Measurements from ENCODE around the gene MT1F.
"Not testable (repeated sequence)": the region's sequence is repeated elsewhere in the genome, so short reads cannot be mapped to it uniquely, and the experiment has no call there.

The MT1F gene

DNA sequence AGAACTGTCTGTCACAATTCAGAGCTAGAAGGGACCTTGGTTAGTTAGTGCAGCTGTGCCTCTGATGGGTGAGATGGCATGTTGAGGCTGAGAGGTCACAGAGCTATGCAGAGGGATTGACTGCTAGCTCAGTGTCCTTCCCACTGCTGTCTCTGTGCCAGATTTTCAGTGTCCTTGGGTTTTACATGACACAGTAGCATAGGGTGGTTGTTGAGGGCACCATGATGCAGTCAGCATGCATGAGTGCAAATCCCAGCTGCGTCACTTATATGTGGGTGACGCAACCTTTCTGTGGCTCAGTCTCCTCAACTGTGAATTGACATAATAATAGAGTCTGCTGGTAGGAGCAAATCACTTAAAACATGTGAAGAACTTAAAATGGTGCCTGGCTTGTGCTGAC lies 16.6 kb upstream of the MT1F start:
- H3K4me3 ChIP-seq (ENCODE audit: low read depth, low read length): no peak overlapping the region

GRCh38 chr16:56643080-56643778 lies 14.5 kb upstream of the MT1F start:
- H3K4me3 ChIP-seq (ENCODE audit: low read depth, low read length): peak overlapping the region; percentile 31

- peak overlapping the region; percentile 31 for H3K4me3 ChIP-seq (ENCODE audit: low read depth, low read length)
These were observed 13.9 kb upstream of the MT1F start for GRCh38 chr16:56643833-56644232.

DNA sequence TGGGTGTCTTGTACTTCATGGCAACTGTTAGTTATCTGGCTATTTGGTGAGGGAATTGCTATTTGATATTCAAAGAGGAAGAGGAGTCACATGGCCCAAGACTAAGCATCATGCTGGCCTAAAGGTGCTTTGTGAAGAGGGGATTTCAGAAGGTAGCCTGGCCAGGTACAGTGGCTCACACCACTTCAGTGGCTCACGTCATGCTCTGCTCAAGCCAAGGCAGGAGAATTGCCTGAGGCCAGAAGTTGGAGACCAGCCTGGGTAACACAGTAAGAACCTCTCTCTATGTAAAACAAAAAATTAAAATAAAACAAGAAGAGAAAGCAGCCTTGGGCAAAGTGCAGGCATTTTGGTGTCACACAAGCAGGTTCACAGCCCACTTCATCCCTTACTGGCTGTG lies 12.4 kb upstream of the MT1F start:
- H3K4me3 ChIP-seq (ENCODE audit: low read depth, low read length): no peak overlapping the region

GRCh38 chr16:56645838-56646237 lies 11.9 kb upstream of the MT1F start:
- H3K4me3 ChIP-seq (ENCODE audit: low read depth, low read length): no peak overlapping the region

- H3K4me3 ChIP-seq (ENCODE audit: low read depth, low read length): no peak overlapping the region
These were observed 9.9 kb upstream of the MT1F start for GRCh38 chr16:56647641-56648431.

DNA sequence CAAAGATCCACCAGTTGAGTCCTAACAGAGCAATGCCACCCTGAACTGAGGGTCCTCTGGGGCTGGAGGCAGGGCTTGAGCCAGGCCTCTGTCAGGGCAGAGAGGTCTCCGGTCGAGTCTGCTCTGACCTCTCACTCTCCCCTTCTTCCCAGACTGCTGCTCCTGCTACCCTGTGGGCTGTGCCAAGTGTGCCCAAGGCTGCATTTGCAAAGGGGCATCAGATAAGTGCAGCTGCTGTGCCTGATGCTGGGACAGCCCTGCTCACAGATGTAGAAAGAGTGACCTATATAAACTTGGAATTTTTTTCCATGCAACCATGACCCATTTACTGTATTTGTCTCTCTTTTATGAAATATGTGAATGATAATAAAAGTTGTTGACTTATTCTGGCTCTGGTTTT lies 8.5 kb upstream of the MT1F start:
- H3K4me3 ChIP-seq (ENCODE audit: low read depth, low read length): no peak overlapping the region

GRCh38 chr16:56649820-56650219 lies 7.9 kb upstream of the MT1F start:
- H3K4me3 ChIP-seq (ENCODE audit: low read depth, low read length): no peak overlapping the region

- H3K4me3 ChIP-seq (ENCODE audit: low read depth, low read length): no peak within 1 kb of the TSS
These were observed 6.2 kb upstream of the MT1F start, which contains the start of gene MT1B for GRCh38 chr16:56651586-56651985. MT1B (plus strand) TSS chr16:56651886; CDS start chr16:56651954, 68 bp downstream.

DNA sequence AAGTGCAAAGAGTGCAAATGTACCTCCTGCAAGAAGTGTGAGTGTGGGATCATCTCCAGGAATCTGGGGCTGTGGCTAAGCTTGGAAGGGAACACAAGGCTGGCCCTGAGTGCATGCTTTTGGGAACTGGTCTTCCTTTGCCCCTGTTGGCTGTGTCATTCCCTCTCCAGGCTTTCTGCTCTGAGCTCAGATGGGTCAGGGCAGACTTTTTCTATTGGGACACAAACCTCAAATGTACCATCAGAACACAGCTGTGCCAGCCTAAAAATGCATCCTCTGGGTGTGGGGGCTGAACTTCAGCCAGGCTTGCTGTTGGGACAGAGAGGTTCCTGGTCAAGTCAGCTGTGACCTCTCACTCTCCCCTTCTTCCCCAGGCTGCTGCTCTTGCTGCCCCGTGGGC lies 5.2 kb upstream of the MT1F start:
- no peak overlapping the region for H3K4me3 ChIP-seq (ENCODE audit: low read depth, low read length)

DNA sequence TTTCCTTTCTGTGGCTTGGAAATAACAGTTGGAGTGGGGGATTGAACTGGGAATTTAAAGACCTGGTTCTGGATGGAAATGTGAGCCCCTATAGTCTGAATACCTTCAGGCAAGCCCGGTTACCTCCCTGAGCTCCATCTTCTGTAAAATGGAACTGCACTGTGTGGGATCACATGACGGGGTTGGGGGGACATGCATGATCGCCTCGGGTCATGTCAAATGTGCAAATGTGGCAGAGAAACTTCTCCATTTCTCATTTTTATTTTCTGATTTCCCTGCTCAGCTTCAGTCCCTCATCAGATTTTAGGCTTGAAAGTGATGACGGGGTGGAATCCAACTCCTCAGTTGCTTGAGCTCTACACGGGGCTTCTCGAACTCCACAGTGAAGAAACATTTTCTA lies 4.5 kb upstream of the MT1F start:
- H3K4me3 ChIP-seq (ENCODE audit: low read depth, low read length): no peak overlapping the region

DNA sequence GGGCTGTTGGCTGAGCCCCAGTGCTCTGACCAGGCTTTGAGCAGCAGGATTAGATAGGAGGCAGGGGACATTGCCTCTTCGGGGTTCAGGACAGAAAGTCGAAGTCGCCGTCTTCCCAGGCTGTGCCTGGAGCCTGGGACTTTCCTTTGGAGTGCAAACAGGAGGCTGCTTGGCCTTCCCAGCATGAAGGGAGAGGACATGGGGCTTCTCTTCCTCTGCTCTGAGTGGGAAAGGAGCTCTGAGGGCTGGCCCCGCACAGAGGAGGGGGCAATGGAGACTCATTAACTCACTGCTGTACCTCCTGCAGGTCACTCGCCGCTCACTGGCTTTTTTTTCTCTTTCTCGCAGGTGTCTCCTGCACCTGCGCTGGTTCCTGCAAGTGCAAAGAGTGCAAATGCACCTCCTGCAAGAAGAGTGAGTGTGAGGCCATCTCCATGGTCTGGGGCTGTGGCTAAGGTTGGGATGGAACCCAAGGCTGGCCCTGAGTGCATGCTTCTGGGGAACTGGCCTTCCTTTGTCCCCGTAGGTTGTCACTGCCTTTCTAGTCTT lies 642 bp downstream of the MT1F start:
- peak overlapping the region; percentile 75 for H3K4me3 ChIP-seq (ENCODE audit: low read depth, low read length)

- peak overlapping the region; percentile 45 for H3K4me3 ChIP-seq (ENCODE audit: low read depth, low read length)
These were observed 4.9 kb downstream of the MT1F start for GRCh38 chr16:56662357-56663354.

DNA sequence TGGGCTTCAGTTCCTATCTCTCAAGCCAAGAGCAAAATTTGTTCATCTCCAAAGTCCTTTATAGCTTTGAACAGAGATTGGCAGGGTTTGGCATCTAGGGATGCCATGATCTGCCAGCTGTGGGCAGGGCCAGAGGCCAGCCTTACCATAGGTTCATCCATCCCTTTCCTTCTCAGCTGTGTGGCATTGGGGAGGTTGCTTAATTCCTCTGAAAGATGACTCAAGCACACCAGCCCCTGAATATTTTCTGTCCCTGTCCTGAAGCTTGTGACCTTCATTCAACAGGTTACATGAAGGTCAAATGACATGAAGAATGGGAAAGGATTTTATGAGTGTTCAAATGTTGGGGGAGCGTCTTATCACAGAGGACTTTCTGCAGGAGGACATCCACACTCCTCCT lies 6.7 kb downstream of the MT1F start:
- no peak overlapping the region for H3K4me3 ChIP-seq (ENCODE audit: low read depth, low read length)

DNA sequence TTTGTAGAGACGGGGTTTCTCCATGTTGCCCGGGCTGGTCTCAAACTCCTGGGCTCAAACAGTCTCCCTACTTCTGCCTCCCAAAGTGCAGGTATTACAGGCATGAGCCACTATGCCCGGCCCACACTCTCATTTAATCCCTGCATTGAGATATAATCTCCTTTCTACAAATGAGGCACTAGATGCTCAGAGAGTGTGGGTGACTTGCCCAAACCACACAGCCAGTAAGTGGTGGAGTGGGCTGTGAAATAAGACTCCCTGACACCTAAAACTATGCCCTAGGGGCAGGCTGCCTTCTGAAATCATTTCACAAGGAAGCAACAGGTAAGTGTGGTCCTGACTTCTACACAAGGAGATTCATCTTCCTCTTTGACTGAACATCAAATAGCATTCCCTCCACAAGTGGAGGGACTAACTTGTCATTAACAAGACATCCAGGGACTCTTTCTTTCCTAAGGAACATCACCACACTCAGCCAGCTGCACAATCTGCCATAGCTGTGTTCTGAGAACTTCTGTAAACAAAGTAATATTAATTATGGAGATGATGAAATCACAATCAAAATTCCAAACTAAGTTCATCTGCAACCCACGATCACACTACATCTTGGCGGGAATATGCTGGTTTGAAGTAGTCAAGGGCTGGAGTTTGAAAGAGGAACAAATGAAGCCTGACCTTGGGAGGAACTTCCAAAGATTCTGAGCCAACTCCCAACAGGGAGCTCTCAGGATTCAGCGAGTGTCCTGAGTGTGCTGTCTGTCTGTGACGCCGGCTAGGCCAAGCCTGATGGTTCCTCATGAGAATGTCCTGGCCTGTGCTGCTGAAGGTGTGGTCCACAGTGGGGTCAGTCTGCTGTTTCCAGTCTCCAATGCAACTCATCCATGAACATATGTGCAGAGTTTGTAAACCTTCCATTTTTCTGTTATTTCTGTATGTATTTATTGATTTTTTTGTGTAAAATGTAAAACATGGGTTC lies 7.8 kb downstream of the MT1F start:
- not testable (repeated sequence) for H3K4me3 ChIP-seq (ENCODE audit: low read depth, low read length)

- H3K4me3 ChIP-seq (ENCODE audit: low read depth, low read length): peak within 1 kb of the TSS; percentile 35
These were observed 10.1 kb downstream of the MT1F start, which contains the start of gene MT1G for GRCh38 chr16:56667581-56668571. MT1G (minus strand) TSS chr16:56668065; CDS start chr16:56667993, 72 bp downstream.

DNA sequence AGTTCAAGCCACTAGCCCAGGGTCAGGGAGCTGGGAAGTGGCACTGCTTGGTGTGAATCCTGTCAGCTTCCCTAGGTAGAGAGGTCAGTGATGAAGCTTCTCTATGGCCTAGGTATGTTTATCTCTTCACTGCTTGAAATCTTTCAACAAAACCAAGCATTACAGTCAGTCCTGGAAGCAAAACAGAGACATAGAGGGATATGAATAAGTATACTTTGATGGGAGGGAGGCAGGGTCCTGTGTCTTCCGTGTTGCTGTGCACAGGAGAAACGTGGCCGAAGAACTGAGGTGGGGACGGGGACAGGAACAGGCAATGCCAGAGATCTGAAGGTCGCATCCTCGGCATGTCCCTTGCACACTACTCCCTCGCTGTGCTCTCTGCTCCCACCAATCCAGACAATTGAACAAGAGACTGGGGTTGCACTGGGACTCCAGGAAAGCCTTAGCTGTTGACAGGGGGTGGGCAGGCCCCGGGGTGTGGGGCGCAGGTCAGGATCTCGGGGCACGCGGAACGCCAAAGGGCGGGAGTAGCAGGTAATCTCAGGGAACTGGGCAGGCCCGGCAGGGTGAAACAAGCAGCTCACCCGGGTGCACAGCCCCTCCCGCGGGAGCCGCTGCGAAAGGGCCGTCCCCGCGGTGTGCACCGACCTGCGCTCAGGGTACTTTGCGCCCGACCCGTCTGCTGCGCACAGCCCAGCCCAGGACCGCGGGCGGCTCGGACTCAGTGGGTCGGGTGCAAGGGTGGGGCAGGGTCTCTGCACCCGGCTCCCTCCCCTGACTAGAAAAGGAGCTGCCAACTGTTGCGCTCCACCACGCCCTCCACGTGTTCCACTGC lies 11.5 kb downstream of the MT1F start, which contains the start of gene MT1H:
Gene MT1H (plus strand): TSS at position 810 of the 835 bp plus-strand sequence. CDS start 71 bp downstream, outside the sequence.
- H3K4me3 ChIP-seq (ENCODE audit: low read depth, low read length): no peak within 1 kb of the TSS
